ENCODE measurements around the gene C22orf23. TPM values are rescaled to one million over a fixed set of nuclear protein-coding genes. Genes with fewer than 3 reads are reported as not detected.

The C22orf23 gene
- total RNA-seq, 4 donors from 2014 or later, result not detected

DNA sequence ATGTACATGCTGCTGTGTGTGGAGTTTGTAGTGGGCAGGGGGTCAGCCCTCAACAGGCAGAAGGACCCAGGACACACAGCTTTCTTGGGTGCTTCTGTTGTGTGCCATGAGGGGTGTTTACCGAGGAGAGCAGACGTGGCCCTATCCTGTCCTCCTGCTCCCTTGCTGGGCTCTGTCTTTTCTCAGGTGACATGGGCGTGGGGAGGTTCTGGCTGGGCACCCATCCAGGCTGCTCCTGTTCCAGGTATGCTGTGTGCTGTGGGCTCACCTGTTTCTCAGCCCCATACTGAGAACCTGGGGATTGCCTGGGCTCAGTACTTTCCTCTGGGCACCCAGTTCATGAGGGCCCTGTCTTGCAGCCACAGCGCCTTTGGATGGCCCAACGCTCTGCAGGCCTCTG lies 24.0 kb downstream of the C22orf23 start:
- H3K4me1 ChIP-seq, result peaks cover 42% of the 10 kb centered on the region
- peak overlapping the region; percentile 17 for H3K27ac ChIP-seq
- 60% methylated on average over 4 of the region's 5 CpGs for WGBS
- DNase-seq (ENCODE audit: low spot score in 2 of 2), result no peak
- H3K4me3 ChIP-seq, result no peak overlapping the region
- H3K9me3 ChIP-seq, result no peaks in the 10 kb centered on the region
- H3K36me3 ChIP-seq, result peaks cover 82% of the 10 kb centered on the region
- H3K27me3 ChIP-seq, result no peaks in the 10 kb centered on the region
- TF ChIP-seq POLR2AphosphoS5 (IDR thresholded peaks at IDR 0.05) (no peak), EP300 (IDR thresholded peaks at IDR 0.05) (no peak), POLR2A (IDR thresholded peaks at IDR 0.05) (no peak), CTCF (IDR thresholded peaks at IDR 0.05) (no peak)

DNA sequence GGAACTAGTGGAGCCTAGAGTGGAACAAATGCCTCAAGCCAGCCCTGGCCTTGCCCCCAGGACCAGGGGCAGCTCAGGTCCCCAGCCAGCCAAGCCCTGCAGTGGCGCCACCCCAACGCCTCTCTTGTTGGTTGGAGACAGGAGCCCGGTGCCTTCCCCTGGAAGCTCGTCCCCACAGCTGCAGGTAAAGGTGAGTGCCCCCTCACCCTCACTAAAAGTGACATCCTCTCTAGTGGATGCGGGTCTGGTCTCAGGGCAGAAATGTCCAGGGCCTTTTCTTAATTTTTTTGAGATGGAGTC lies 25.8 kb downstream of the C22orf23 start:
- TF ChIP-seq POLR2A (IDR thresholded peaks at IDR 0.05), result no peak
- TF ChIP-seq EP300 (IDR thresholded peaks at IDR 0.05), result no peak
- TF ChIP-seq CTCF (IDR thresholded peaks at IDR 0.05), result no peak
- no peak for TF ChIP-seq POLR2AphosphoS5 (IDR thresholded peaks at IDR 0.05)
- no peak for DNase-seq (ENCODE audit: low spot score in 2 of 2)
- H3K4me1 ChIP-seq, result peaks cover 24% of the 10 kb centered on the region
- H3K4me3 ChIP-seq, result no peak overlapping the region
- H3K27me3 ChIP-seq, result no peaks in the 10 kb centered on the region
- H3K27ac ChIP-seq, result no peak overlapping the region
- WGBS, result 100% methylated on average over 2 of the region's 5 CpGs
- H3K36me3 ChIP-seq, result peaks cover 91% of the 10 kb centered on the region
- no peaks in the 10 kb centered on the region for H3K9me3 ChIP-seq

GRCh38 chr22:37926771-37927636 lies 26.4 kb downstream of the C22orf23 start:
- peaks cover 20% of the 10 kb centered on the region for H3K4me1 ChIP-seq
- no peak overlapping the region for H3K4me3 ChIP-seq
- H3K27me3 ChIP-seq, result no peaks in the 10 kb centered on the region
- TF ChIP-seq POLR2AphosphoS5 (IDR thresholded peaks at IDR 0.05) (no peak), CTCF (IDR thresholded peaks at IDR 0.05) (no peak), POLR2A (IDR thresholded peaks at IDR 0.05) (no peak), EP300 (IDR thresholded peaks at IDR 0.05) (no peak)
- WGBS, result 94% methylated on average over 20 of the region's 32 CpGs
- no peak overlapping the region for H3K27ac ChIP-seq
- H3K9me3 ChIP-seq, result no peaks in the 10 kb centered on the region
- peaks cover 89% of the 10 kb centered on the region for H3K36me3 ChIP-seq
- no peak for DNase-seq (ENCODE audit: low spot score in 2 of 2)

DNA sequence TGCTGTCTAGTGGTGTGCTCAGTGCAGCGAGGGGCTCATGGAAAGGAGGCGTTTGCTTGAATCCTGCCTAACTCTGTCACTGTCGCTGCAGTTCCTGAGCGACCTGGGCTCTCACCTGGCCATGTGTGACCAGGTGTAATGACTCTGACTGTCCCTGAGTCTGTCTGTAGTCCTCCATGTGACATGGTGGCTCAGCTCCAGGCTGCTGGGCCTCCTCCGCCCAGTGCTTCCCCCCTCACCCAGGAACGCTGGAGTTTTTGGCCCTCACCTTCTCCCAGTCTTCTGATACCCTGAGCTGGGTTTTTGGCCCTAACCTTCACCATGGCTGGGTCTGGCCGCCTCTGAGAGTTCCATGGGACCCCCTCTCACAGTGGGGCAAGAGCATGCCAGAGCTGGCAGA lies 27.0 kb downstream of the C22orf23 start:
- peaks cover 88% of the 10 kb centered on the region for H3K36me3 ChIP-seq
- no peaks in the 10 kb centered on the region for H3K27me3 ChIP-seq
- H3K27ac ChIP-seq, result no peak overlapping the region
- H3K9me3 ChIP-seq, result no peaks in the 10 kb centered on the region
- H3K4me1 ChIP-seq, result peaks cover 15% of the 10 kb centered on the region
- no peak for DNase-seq (ENCODE audit: low spot score in 2 of 2)
- no peak for TF ChIP-seq POLR2A (IDR thresholded peaks at IDR 0.05)
- TF ChIP-seq EP300 (IDR thresholded peaks at IDR 0.05), result no peak
- no peak for TF ChIP-seq CTCF (IDR thresholded peaks at IDR 0.05)
- TF ChIP-seq POLR2AphosphoS5 (IDR thresholded peaks at IDR 0.05), result no peak
- H3K4me3 ChIP-seq, result no peak overlapping the region
- 100% methylated on average over 1 of the region's 7 CpGs for WGBS

GRCh38 chr22:37925767-37926166 lies 27.6 kb downstream of the C22orf23 start:
- no peak for DNase-seq (ENCODE audit: low spot score in 2 of 2)
- Histone ChIP-seq H3K27me3 (no peaks in the 10 kb centered on the region), H3K4me3 (no peak overlapping the region), H3K4me1 (peaks cover 15% of the 10 kb centered on the region), H3K27ac (no peak overlapping the region), H3K9me3 (no peaks in the 10 kb centered on the region), H3K36me3 (peaks cover 92% of the 10 kb centered on the region)
- TF ChIP-seq CTCF (IDR thresholded peaks at IDR 0.05), result no peak
- no peak for TF ChIP-seq EP300 (IDR thresholded peaks at IDR 0.05)
- no peak for TF ChIP-seq POLR2A (IDR thresholded peaks at IDR 0.05)
- TF ChIP-seq POLR2AphosphoS5 (IDR thresholded peaks at IDR 0.05), result no peak
- WGBS, result 89% methylated on average over 9 of the region's 15 CpGs

Measured in suprapubic skin (tissue), 4 donors.